ENCODE measurements around the gene PTCD2.
"Not testable (repeated sequence)": the region's sequence is repeated elsewhere in the genome, so short reads cannot be mapped to it uniquely, and the experiment has no call there.

The PTCD2 gene

GRCh38 chr5:72296256-72296655 is 23.9 kb upstream of the PTCD2 start:
- no peak for DNase-seq (ENCODE audit: low spot score)

- DNase-seq (ENCODE audit: low spot score): not testable (repeated sequence)
Observed at GRCh38 chr5:72298136-72298535, 22.0 kb upstream of the PTCD2 start.

- DNase-seq (ENCODE audit: low spot score): no peak
Observed at GRCh38 chr5:72298711-72299110, 21.5 kb upstream of the PTCD2 start.

GRCh38 chr5:72300590-72301339 is 19.4 kb upstream of the PTCD2 start:
- DNase-seq (ENCODE audit: low spot score): no peak

- no peak for DNase-seq (ENCODE audit: low spot score)
Observed at GRCh38 chr5:72301557-72301956, 18.6 kb upstream of the PTCD2 start.

- DNase-seq (ENCODE audit: low spot score): no peak
Observed at GRCh38 chr5:72302171-72302570, 18.0 kb upstream of the PTCD2 start.

DNA sequence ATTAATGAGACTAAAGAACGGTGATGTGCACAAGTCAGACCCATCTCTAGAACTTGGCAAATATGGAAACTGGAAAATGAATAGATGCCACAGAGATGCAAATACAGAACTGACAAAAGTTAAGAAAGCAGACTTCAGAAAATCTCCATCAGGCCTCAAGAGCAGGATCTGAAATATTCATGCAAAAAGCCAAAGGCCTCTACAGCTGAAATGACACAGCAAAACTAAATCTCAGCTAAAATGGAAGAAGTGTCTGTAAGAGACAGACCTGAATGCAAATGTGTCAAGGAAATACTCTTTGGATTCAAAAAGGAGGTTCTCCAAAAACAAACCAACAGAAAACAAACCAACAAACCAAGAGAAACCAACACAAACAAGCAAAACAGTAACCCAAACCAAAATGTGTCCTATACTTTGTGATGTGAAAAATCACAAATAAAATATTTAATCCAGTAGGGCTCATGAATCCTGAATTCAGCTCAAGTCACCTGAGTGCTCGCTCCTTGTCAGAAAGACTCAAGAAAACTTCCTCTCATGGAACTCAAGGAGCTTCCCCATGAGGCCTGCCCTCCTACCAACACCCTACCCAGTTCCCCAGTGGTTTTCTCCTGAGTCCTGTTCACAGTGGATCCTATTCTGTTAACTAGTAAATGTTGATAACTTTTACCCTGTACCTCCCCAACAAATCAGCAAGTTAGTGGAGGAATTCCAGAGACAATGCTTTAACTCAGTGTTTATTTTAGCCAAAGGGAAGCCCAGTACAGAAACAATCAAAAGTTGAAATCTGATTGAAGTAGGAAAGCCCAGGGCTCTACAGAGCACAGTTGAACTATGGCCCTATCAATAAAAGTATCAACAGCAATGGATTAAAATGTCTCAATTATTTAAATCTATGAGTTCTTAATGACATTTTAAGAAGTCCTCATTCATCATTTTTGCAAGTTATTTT is 14.7 kb upstream of the PTCD2 start:
- no peak for DNase-seq (ENCODE audit: low spot score)

DNA sequence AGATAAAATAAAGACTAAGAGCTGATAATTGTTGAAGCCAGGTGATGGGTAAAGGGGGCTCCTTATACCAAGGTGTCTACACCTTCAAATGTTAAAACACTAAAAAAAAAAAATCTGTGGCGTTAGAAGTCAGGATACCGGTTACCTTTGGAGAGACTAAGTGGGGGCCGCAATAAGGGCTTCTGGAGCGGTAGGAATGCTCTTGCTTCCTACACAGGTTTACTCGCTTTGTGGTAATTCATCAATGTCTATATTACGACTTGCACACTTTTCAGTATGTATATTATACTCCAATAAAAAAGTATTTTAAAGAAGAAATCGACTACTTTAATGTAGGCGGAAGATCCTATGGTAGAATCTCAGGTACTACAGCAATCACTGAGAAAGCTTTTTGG is 12.6 kb upstream of the PTCD2 start:
- no peak for DNase-seq (ENCODE audit: low spot score)

DNA sequence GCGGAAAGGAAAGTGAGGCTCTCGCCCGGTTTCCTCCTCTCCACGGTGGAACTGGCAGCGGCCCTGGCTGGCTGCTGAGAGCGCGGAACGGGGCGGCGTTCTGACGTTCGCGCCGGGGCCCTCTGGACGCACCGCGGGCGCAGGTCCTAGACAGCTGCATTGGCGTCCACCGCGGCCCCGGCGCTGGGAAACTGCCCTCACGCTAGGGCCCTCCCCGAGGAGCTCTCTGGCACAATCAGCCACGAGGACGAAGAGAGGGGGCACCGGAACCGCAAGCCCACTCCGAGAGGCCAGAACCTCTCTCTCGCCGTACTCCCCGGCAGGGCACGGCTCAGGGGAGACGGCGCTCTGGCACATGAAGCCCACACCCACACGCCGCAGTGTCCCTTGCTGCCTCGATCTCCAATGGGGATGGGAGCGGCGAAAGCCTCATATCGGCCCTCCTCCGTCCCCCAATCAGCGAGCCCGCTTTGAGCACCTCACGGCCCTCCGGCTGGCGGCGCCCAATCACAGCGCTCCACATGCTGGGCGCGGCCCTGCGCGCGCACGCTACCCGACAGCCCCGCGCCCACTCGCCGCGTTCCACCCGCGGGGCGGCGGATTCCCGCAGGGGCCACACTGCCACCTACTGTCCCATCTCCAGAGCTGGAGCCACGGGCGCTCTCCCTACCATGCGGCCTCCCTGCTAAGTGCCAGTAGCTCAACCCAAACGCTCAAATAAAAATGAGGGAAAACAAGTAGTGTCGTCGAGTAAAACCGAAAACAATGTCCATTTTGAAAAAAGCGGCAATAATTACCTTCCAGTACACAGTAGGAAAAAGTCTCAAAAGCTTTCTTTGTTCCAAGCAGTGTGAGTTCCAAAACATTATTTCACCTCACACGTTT is 12.0 kb upstream of the PTCD2 start:
- peak; percentile 99 for DNase-seq (ENCODE audit: low spot score)

DNA sequence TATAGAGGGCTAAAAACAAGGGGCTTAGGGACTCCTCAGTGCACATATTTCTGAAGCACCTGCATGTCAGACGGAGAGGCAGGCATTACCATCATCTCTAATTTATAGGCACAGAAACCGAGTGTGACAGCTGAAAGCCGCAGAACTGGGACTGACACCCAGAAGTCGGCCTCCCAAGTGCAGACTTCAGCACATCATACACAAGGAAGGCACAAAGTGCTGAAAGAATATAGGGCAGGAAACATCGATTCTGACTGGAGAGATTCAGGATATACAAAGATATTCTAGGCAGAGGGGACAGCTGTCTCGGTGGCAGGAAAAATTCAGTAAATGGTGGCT is 11.4 kb upstream of the PTCD2 start:
- DNase-seq (ENCODE audit: low spot score): no peak

DNA sequence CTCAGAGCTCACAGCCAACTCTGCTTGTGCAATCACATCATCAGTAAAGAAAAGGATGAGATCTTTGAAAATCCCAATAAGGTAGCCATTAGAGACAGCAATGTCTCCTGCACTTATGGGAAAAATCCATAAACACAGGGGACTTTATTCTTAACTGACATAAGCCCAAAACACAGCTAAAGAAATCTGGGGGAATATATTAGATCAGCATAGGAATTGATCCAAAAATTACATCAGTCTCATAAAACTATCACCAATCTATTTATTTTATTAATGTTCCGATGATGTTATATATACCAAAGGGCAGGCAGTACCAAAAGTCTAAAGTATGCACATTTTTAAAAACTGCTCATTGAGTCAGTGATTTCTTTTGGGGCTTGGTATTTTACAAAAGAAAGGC is 7.0 kb upstream of the PTCD2 start:
- no peak for DNase-seq (ENCODE audit: low spot score)

DNA sequence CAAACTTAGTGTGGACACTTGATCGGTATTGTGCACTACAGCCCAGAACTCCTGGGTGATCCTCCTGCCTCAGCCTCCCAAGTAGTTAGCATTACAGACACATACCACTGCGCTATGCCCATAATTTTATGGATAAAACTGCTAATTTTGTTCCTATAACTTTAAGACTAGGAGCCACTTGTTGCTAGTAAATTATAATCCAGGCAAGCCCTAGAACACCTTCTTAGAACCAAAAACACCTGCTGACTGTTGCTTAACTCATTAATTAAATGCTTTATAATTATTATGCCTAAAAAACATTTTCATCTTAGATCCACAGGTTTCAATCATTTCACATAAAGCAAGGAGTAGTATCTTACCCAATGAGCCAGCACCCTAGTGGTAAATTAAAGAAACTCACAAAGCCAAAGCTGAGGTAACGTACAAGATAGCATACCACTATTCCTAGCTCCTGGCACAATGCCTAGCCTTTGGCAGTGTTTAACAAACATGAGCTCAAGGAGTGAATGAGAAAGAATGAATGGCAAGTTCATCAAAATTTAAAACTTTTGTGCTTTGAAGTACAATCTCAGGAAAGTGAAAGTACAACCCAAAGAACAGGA is 5.5 kb upstream of the PTCD2 start:
- DNase-seq (ENCODE audit: low spot score): peak; percentile 10

- DNase-seq (ENCODE audit: low spot score): not testable (repeated sequence)
Observed at GRCh38 chr5:72319435-72319975, 668 bp upstream of the PTCD2 start.

DNA sequence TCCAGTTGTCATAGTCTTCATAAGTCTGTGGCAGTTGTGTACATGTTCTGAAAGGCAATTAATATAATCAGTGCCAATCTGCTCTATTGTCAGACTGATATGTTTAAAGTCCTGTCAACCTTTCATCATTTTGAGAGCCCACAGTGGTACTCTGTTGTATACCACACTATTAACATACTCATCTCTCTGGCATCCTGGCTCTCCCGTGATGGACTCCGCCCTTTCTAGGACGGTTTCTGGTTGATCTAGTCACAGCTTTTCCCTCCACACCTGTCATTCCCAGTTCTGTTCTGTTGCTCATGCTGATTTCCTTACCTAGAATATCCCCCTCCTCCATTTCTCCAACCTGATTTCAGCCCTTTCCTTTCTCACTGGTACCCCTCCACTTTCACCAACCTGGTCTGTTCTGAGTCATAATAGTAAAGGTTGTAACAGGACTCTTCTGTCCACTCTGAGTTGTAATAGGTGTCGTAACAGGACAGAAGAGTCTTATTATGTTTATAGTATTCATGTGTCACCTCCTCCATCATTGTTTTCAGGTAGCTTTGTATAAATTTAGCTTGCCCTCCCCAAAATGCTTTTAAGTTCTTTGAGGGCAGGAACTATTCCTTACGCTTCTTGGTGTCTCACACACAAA is 4.1 kb downstream of the PTCD2 start:
- DNase-seq (ENCODE audit: low spot score): no peak

GRCh38 chr5:72325566-72326305 is 5.6 kb downstream of the PTCD2 start:
- DNase-seq (ENCODE audit: low spot score): peak; percentile 65

GRCh38 chr5:72326306-72326649 is 6.1 kb downstream of the PTCD2 start:
- DNase-seq (ENCODE audit: low spot score): no peak

GRCh38 chr5:72328172-72328571 is 8.0 kb downstream of the PTCD2 start:
- DNase-seq (ENCODE audit: low spot score): peak; percentile 29

- no peak for DNase-seq (ENCODE audit: low spot score)
Observed at GRCh38 chr5:72330712-72331111, 10.5 kb downstream of the PTCD2 start.

DNA sequence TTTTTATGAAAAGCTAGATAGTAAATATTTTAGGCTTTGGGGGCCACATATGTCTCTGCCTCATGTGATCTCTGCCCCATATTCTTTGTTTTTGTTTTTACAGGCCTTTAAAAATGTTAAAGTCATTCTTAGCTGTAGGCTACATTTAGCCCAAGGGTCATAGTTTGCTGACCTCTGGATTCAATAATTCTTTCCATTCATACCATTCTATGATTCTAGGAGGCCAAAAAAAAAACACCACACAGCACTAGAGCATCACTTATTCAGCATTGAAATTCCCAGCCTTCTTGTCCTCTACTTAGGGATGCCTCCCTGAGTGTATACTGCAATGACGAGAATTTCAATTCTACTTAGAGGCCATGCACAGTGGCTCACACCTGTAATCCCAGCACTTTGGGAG is 17.0 kb downstream of the PTCD2 start:
- no peak for DNase-seq (ENCODE audit: low spot score)

DNA sequence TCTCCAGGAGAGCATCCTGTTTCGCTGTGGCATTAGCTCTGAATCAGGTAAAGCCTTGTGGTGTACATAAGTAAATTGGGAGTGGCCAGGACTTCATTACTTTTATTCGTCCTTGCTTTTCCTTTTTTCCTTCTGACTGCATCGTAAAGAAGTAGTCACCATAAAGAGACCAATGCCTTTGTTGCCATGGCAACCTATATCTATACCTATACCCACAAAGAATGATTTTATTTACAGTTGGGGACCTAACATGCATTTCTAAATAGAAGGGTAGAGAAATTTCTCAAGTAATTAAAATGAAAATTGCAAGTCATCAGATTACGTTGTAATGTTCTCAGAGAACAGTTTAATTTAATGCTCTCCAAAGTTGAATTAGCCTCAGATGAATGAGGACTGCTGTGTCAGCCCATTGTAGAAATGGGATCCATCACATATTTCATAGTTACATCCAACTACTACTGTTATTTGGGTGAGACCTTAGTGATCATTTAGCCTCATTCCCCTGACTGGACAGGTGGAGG is 18.6 kb downstream of the PTCD2 start:
- DNase-seq (ENCODE audit: low spot score): no peak

All from GM03348 (cell line).